Measurements from ENCODE around the gene IMMP2L. TPM values are rescaled to one million over a fixed set of nuclear protein-coding genes. Genes with fewer than 3 reads are reported as not detected.

The IMMP2L gene
- total RNA-seq, 1 experiment from 2014 or later: 13.6 TPM

GRCh38 chr7:111407258-111407657 lies 155.0 kb downstream of the IMMP2L start:
- POLR2A ChIA-PET: no interaction called here
- H3K27ac Mint-ChIP-seq: no peak overlapping the region
- no peaks in the 10 kb centered on the region for H3K36me3 Mint-ChIP-seq
- TF ChIP-seq TEAD4 (CRISPR knock-in tag; IDR thresholded peaks at IDR 0.05): no peak
- TF ChIP-seq, protein P1, sequence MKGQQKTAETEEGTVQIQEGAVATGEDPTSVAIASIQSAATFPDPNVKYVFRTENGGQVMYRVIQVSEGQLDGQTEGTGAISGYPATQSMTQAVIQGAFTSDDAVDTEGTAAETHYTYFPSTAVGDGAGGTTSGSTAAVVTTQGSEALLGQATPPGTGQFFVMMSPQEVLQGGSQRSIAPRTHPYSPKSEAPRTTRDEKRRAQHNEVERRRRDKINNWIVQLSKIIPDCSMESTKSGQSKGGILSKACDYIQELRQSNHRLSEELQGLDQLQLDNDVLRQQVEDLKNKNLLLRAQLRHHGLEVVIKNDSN (CRISPR knock-in tag; IDR thresholded peaks at IDR 0.05): no peak
- no peak for TF ChIP-seq NFATC4 (CRISPR knock-in tag; IDR thresholded peaks at IDR 0.05)
- no peak for TF ChIP-seq OVOL2 (CRISPR knock-in tag; IDR thresholded peaks at IDR 0.05; ENCODE audit: borderline replicate concordance)
- ATAC-seq (no peak), DNase-seq (ENCODE audit: low spot score) (no peak)
- H3K27me3 Mint-ChIP-seq (ENCODE audit: low read depth): no peaks in the 10 kb centered on the region
- CTCF ChIA-PET: no interaction called here
- peaks cover 24% of the 10 kb centered on the region for H3K4me1 Mint-ChIP-seq
- H3K9me3 Mint-ChIP-seq: peaks cover 11% of the 10 kb centered on the region; the same call in 1 of the 2 replicates
- H3K4me3 Mint-ChIP-seq: no peak overlapping the region

DNA sequence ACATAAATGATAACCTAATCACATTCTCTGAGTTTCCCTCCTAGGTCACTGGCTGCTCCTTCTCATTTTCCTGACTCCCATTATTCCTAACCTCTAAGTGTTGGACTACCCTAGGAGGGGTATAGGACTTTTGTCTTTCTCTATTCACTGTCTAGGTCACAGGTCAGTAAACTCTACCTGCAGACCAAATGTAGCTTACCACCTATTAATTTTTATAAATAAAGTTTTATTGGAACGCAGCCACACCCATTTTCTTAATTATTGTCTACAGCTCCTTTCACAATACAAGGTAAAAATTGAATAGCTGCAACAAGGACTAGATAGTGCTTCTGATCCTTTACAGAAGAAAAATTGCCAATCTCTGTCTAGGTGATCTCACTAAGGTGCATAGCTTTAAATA lies 156.7 kb downstream of the IMMP2L start:
- Mint-ChIP-seq H3K4me1 (peaks cover 11% of the 10 kb centered on the region), H3K27me3 (ENCODE audit: low read depth) (no peaks in the 10 kb centered on the region), H3K36me3 (no peaks in the 10 kb centered on the region), H3K27ac (no peak overlapping the region), H3K4me3 (no peak overlapping the region), H3K9me3 (peaks cover 8% of the 10 kb centered on the region; the same call in 1 of the 2 replicates)
- DNase-seq (ENCODE audit: low spot score): no peak
- ChIA-PET CTCF (no interaction called here), POLR2A (no interaction called here)
- no peak for ATAC-seq
- TF ChIP-seq, protein P2, sequence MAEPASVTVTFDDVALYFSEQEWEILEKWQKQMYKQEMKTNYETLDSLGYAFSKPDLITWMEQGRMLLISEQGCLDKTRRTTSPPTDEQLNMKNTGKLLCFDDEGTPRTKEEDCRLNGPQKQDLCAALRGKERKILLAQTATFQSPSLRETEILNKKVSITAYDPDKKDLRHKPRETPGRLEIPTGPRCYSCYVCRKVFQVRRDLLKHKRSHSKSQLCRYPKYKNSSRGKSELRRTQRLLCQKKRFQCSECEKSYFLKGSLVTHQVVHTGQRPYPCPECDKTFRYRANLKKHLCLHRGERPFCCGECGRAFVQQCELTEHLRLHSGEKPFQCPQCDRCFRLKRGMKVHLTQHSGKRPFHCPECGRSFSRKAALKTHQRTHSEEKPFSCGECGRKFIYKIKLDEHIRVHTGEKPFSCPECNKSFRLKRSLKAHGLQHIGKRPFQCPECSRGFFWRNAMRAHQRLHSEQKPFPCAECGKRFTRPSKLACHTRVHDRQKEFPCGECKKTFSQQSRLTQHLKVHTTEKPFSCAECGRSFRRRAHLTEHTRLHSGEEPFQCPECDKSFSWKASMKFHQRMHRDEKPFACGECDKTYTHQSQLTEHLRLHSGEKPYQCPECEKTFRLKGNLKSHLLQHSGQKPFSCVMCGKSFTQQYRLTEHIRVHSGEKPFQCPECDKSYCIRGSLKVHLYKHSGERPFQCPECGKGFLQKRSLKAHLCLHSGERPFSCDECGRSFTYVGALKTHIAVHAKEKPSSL (CRISPR knock-in tag; conservative IDR thresholded peaks at IDR 0.05): no peak
- TF ChIP-seq ZNF281 (CRISPR knock-in tag; IDR thresholded peaks at IDR 0.05): no peak
- TF ChIP-seq, protein P3, sequence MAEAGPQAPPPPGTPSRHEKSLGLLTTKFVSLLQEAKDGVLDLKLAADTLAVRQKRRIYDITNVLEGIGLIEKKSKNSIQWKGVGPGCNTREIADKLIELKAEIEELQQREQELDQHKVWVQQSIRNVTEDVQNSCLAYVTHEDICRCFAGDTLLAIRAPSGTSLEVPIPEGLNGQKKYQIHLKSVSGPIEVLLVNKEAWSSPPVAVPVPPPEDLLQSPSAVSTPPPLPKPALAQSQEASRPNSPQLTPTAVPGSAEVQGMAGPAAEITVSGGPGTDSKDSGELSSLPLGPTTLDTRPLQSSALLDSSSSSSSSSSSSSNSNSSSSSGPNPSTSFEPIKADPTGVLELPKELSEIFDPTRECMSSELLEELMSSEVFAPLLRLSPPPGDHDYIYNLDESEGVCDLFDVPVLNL (CRISPR knock-in tag; IDR thresholded peaks at IDR 0.05; ENCODE audit: borderline replicate concordance, low read depth): no peak
- no peak for TF ChIP-seq ZNF671 (CRISPR knock-in tag; IDR thresholded peaks at IDR 0.05)
- TF ChIP-seq NR3C1 (CRISPR knock-in tag; conservative IDR thresholded peaks at IDR 0.05; ENCODE audit: low read depth): no peak
- no peak for TF ChIP-seq SMAD3 (CRISPR knock-in tag; IDR thresholded peaks at IDR 0.05; ENCODE audit: borderline replicate concordance)
- no peak for TF ChIP-seq CDX4 (CRISPR knock-in tag; IDR thresholded peaks at IDR 0.05; ENCODE audit: borderline replicate concordance)
- TF ChIP-seq ATF3 (CRISPR knock-in tag; conservative IDR thresholded peaks at IDR 0.05): no peak
- TF ChIP-seq, protein P4, sequence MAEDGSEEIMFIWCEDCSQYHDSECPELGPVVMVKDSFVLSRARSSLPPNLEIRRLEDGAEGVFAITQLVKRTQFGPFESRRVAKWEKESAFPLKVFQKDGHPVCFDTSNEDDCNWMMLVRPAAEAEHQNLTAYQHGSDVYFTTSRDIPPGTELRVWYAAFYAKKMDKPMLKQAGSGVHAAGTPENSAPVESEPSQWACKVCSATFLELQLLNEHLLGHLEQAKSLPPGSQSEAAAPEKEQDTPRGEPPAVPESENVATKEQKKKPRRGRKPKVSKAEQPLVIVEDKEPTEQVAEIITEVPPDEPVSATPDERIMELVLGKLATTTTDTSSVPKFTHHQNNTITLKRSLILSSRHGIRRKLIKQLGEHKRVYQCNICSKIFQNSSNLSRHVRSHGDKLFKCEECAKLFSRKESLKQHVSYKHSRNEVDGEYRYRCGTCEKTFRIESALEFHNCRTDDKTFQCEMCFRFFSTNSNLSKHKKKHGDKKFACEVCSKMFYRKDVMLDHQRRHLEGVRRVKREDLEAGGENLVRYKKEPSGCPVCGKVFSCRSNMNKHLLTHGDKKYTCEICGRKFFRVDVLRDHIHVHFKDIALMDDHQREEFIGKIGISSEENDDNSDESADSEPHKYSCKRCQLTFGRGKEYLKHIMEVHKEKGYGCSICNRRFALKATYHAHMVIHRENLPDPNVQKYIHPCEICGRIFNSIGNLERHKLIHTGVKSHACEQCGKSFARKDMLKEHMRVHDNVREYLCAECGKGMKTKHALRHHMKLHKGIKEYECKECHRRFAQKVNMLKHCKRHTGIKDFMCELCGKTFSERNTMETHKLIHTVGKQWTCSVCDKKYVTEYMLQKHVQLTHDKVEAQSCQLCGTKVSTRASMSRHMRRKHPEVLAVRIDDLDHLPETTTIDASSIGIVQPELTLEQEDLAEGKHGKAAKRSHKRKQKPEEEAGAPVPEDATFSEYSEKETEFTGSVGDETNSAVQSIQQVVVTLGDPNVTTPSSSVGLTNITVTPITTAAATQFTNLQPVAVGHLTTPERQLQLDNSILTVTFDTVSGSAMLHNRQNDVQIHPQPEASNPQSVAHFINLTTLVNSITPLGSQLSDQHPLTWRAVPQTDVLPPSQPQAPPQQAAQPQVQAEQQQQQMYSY (CRISPR knock-in tag; IDR thresholded peaks at IDR 0.05): no peak
- TF ChIP-seq ESRRA (CRISPR knock-in tag; IDR thresholded peaks at IDR 0.05; ENCODE audit: borderline replicate concordance): no peak
- no peak for TF ChIP-seq CREM (CRISPR knock-in tag; IDR thresholded peaks at IDR 0.05)
- TF ChIP-seq JUN (CRISPR knock-in tag; IDR thresholded peaks at IDR 0.05): no peak
- TF ChIP-seq TP53 (CRISPR knock-in tag; IDR thresholded peaks at IDR 0.05): no peak
- TF ChIP-seq NFATC4 (CRISPR knock-in tag; IDR thresholded peaks at IDR 0.05): no peak
- TF ChIP-seq FOXJ3 (CRISPR knock-in tag; IDR thresholded peaks at IDR 0.05; ENCODE audit: borderline replicate concordance): no peak

All from WTC11 (cell line).